CD4-positive, CD25-positive, alpha-beta regulatory T cell (primary cell): ENCODE results near the gene ACSL5. TPM values are rescaled to one million over a fixed set of nuclear protein-coding genes. Genes with fewer than 3 reads are reported as not detected.
A peak's percentile ranks its signal among the peaks of the same experiment; 100 is the strongest.

Experiments used
- ATAC-seq, 2 donors: fragments of 150-1000 bp; cut with Tn5 transposase; one replicate each; pipeline ENCODE4 v1.10.0; 2021; ENCODE audit warnings: low read depth in 2 of 2, moderate number of reproducible peaks in 2 of 2, moderate library complexity in 1 of 2
- DNase-seq, 3 donors: peaks; one replicate each; pipeline versions ENCODE4 v3.0.0 to v3.0.0-alpha.2; 2012 to 2022; ENCODE audit warnings: mixed read lengths in 1 of 3
- H3K27ac ChIP-seq: one replicate; pipeline ENCODE4 v1.7.0; 2013; ENCODE audit warnings: mild to moderate bottlenecking, low read length; ENCODE audit not compliant: insufficient read depth, poor library complexity, severe bottlenecking
- H3K27me3 ChIP-seq: one replicate; pipeline ENCODE4 v1.7.0; 2013; ENCODE audit warnings: low read length; ENCODE audit not compliant: control insufficient read depth, insufficient read depth
- H3K36me3 ChIP-seq: one replicate; pipeline ENCODE4 v1.7.0; 2013; ENCODE audit warnings: mild to moderate bottlenecking, low read length, moderate library complexity; ENCODE audit not compliant: control insufficient read depth, insufficient read depth
- H3K4me1 ChIP-seq: 2 replicates; pipeline ENCODE4 v1.7.0; 2013; ENCODE audit warnings: mild to moderate bottlenecking, low read length; ENCODE audit not compliant: insufficient read depth, control insufficient read depth, poor library complexity, severe bottlenecking
- H3K4me3 ChIP-seq: one replicate; pipeline ENCODE4 v1.7.0; 2013; ENCODE audit warnings: low read depth, mild to moderate bottlenecking, low read length, moderate library complexity
- H3K9me3 ChIP-seq, 2 experiments: 1 replicate in 1 of 2; 2 replicates in 1 of 2; pipeline ENCODE4 v1.7.0; 2013; ENCODE audit warnings: low read length in 2 of 2, mild to moderate bottlenecking in 1 of 2, moderate library complexity in 1 of 2; ENCODE audit not compliant: control insufficient read depth in 2 of 2
- H3K27ac Mint-ChIP-seq, 3 donors: one replicate each; pipeline ENCODE4 v1.8.0; 2020 to 2022; ENCODE audit warnings: mild to moderate bottlenecking in 3 of 3, mixed read lengths in 3 of 3, moderate library complexity in 2 of 3
- H3K27me3 Mint-ChIP-seq: one replicate; pipeline ENCODE4 v1.8.0; 2022; ENCODE audit warnings: mild to moderate bottlenecking, mixed read lengths
- H3K36me3 Mint-ChIP-seq: one replicate; pipeline ENCODE4 v1.8.0; 2020; ENCODE audit warnings: mixed read lengths
- H3K4me1 Mint-ChIP-seq, 4 donors: one replicate each; pipeline ENCODE4 v1.8.0; 2020 to 2022; ENCODE audit warnings: mixed read lengths in 4 of 4, mild to moderate bottlenecking in 1 of 4
- H3K4me3 Mint-ChIP-seq, 4 donors: one replicate each; pipeline ENCODE4 v1.8.0; 2020 to 2022; ENCODE audit warnings: mild to moderate bottlenecking in 4 of 4, mixed read lengths in 4 of 4, moderate library complexity in 3 of 4
- H3K9me3 Mint-ChIP-seq, 7 donors: one replicate each; pipeline ENCODE4 v1.8.0; 2020 to 2022; ENCODE audit warnings: mixed read lengths in 7 of 7, mild to moderate bottlenecking in 3 of 7, moderate library complexity in 2 of 7
- polyA plus RNA-seq, 4 donors: library from polyadenylated mRNA; unstranded; fragments of 300-500 nt; fragmentation: Illumina TruSeq; gene quantifications; one replicate each; pipeline ENCODE4 v1.2.3, GENCODE V29; 2021
- total RNA-seq: library from RNA; stranded (reverse); gene quantifications from one replicate; pipeline ENCODE4 v1.2.3, GENCODE V29; 2022

ACSL5 gene
- total and polyA plus RNA-seq, 5 donors from 2014 or later = 63.7 to 94.4 (median 77.4) TPM

DNA sequence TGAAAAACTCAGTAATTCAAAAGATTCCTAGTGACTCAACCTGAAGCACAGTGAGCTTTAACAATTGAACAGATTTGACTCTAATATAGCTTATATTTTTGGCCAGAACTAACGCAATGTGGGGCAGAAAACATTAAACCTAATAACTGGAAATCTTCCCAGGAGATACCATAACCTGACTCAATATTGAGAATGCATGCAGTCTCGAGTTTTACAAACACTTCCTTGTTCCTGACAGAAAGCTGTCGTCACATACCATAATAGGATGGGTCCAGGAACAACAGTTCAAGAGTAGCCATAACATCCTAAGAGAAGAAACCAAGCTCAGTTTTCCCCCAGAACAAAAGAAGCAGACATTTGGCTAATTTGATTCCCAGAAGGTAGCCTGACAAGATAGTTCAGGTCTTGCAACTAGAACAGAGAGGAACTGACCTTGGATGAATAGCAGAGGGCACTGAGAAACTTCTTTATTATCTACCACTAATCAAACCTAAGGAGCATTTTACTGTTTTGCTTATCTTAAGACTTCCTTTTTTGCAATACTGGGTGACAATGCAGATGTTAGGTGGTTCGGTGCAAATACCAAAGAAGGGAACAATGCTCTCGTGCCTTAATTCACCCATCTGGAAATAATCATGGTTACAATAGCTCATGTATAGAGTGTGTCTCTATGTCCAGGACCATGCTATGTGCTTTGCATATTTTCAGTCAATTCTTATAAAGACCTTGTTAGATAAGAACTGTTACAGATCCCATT lies 38.6 kb upstream of the ACSL5 start:
- Histone ChIP-seq H3K4me3 (no peak overlapping the region), H3K27me3 (peaks cover 1% of the 10 kb centered on the region), H3K9me3 (no peaks in the 10 kb centered on the region), H3K4me1 (no peaks in the 10 kb centered on the region), H3K27ac (no peak overlapping the region), H3K36me3 (no peaks in the 10 kb centered on the region)
- Mint-ChIP-seq H3K27ac (peak overlapping the region in 1 of 3 donors; percentile 36), H3K27me3 (peaks cover 12% of the 10 kb centered on the region), H3K4me3 (no peak overlapping the region), H3K9me3 (peaks cover 0 to 2% (median 0%) of the 10 kb centered on the region in 7 donors), H3K36me3 (no peaks in the 10 kb centered on the region), H3K4me1 (peaks cover 0 to 3% (median 0%) of the 10 kb centered on the region in 4 donors)
- ATAC-seq (no peak), DNase-seq (no peak)

GRCh38 chr10:112335868-112336265 lies 38.0 kb upstream of the ACSL5 start:
- Histone ChIP-seq H3K9me3 (no peaks in the 10 kb centered on the region), H3K4me1 (no peaks in the 10 kb centered on the region), H3K4me3 (no peak overlapping the region), H3K27ac (no peak overlapping the region), H3K27me3 (no peaks in the 10 kb centered on the region), H3K36me3 (no peaks in the 10 kb centered on the region)
- H3K27me3 Mint-ChIP-seq = peaks cover 12% of the 10 kb centered on the region
- peaks cover 0 to 3% (median 0%) of the 10 kb centered on the region in 4 donors for H3K4me1 Mint-ChIP-seq
- no peak overlapping the region for H3K4me3 Mint-ChIP-seq
- peak overlapping the region in 2 of 3 donors; percentile 36 to 83 for H3K27ac Mint-ChIP-seq
- ATAC-seq = no peak
- H3K36me3 Mint-ChIP-seq = no peaks in the 10 kb centered on the region
- DNase-seq = no peak
- peaks cover 0 to 2% (median 0%) of the 10 kb centered on the region in 7 donors for H3K9me3 Mint-ChIP-seq

DNA sequence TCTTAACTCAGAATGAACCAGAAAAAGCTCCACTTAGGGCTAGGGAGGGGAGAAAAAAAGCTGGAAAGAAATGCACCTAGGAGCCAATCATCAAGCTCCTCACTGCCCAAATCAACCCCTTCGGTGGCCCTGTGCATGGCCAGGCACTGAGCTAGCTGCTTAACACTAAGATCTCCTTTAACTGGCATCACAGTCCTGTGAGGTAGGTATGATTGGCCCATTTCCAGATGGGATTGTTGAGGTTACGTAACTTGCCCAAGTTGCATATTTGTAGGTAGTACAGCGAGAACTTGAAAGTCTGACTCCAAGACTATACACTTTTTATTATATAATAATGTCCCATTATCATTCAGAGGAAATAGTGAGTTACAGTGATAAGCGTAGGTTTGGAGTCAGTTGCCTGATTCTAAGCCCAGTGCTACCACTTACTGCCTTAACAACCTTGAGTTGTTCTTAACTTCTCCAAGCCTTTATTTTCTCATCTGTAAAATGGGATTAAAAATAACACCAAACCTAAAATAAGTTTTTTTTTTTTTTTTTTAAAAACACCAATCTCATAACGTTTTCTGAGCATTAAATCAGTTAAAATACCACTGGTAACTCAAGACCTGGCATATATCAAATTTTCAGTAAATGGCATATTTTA lies 37.2 kb upstream of the ACSL5 start:
- H3K9me3 Mint-ChIP-seq = peaks cover 0 to 2% (median 0%) of the 10 kb centered on the region in 7 donors
- Histone ChIP-seq H3K9me3 (no peaks in the 10 kb centered on the region), H3K27me3 (no peaks in the 10 kb centered on the region), H3K27ac (no peak overlapping the region), H3K4me1 (no peaks in the 10 kb centered on the region), H3K4me3 (no peak overlapping the region), H3K36me3 (no peaks in the 10 kb centered on the region)
- H3K4me1 Mint-ChIP-seq = peaks cover 0 to 3% (median 0%) of the 10 kb centered on the region in 4 donors
- H3K27ac Mint-ChIP-seq = peak overlapping the region in 1 of 3 donors; percentile 5
- peaks cover 12% of the 10 kb centered on the region for H3K27me3 Mint-ChIP-seq
- no peak for ATAC-seq
- H3K4me3 Mint-ChIP-seq = no peak overlapping the region
- H3K36me3 Mint-ChIP-seq = no peaks in the 10 kb centered on the region
- no peak for DNase-seq

- Mint-ChIP-seq H3K9me3 (peaks cover 0 to 2% (median 0%) of the 10 kb centered on the region in 7 donors), H3K36me3 (no peaks in the 10 kb centered on the region), H3K27me3 (peaks cover 12% of the 10 kb centered on the region), H3K4me1 (peaks cover 0 to 3% (median 0%) of the 10 kb centered on the region in 4 donors), H3K27ac (no peak overlapping the region), H3K4me3 (no peak overlapping the region)
- Histone ChIP-seq H3K9me3 (no peaks in the 10 kb centered on the region), H3K4me3 (no peak overlapping the region), H3K27ac (no peak overlapping the region), H3K27me3 (no peaks in the 10 kb centered on the region), H3K36me3 (no peaks in the 10 kb centered on the region), H3K4me1 (no peaks in the 10 kb centered on the region)
- no peak for ATAC-seq
- no peak for DNase-seq
Observed at GRCh38 chr10:112338957-112339356, 35.0 kb upstream of the ACSL5 start.

DNA sequence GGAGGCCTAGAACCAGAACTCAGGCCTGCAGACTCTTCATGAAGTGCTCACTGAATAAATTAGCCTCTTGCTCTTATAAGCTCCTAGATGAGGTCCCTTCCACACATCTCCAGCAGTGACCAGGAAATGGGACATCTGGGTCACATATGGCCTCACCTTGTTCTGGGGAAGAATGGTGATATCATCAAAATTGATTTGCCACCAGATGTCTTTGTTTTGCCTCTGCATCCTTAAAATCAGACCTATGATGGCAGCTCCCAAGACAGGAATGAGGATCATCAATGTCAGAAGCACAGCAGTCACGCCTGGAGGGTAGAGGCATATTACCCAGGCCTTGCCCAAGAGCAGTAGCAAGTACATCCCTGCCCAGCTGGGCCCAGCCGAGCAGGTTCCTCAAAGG lies 33.3 kb upstream of the ACSL5 start:
- no peaks in the 10 kb centered on the region for H3K4me1 ChIP-seq
- H3K36me3 ChIP-seq = no peaks in the 10 kb centered on the region
- Mint-ChIP-seq H3K4me1 (peaks cover 0 to 3% (median 0%) of the 10 kb centered on the region in 4 donors), H3K4me3 (no peak overlapping the region), H3K9me3 (peaks cover 0 to 2% (median 0%) of the 10 kb centered on the region in 7 donors), H3K27me3 (peaks cover 7% of the 10 kb centered on the region), H3K27ac (no peak overlapping the region), H3K36me3 (no peaks in the 10 kb centered on the region)
- H3K27me3 ChIP-seq = no peaks in the 10 kb centered on the region
- no peak for ATAC-seq
- H3K4me3 ChIP-seq = no peak overlapping the region
- no peak overlapping the region for H3K27ac ChIP-seq
- H3K9me3 ChIP-seq = no peaks in the 10 kb centered on the region
- DNase-seq = no peak

GRCh38 chr10:112343056-112343806 lies 30.7 kb upstream of the ACSL5 start:
- peaks cover 0 to 2% (median 0%) of the 10 kb centered on the region in 7 donors for H3K9me3 Mint-ChIP-seq
- no peaks in the 10 kb centered on the region for H3K36me3 Mint-ChIP-seq
- Histone ChIP-seq H3K27ac (no peak overlapping the region), H3K27me3 (no peaks in the 10 kb centered on the region), H3K4me1 (no peaks in the 10 kb centered on the region), H3K36me3 (no peaks in the 10 kb centered on the region), H3K4me3 (no peak overlapping the region), H3K9me3 (no peaks in the 10 kb centered on the region)
- H3K4me3 Mint-ChIP-seq = no peak overlapping the region
- DNase-seq (no peak), ATAC-seq (no peak)
- H3K4me1 Mint-ChIP-seq = no peaks in the 10 kb centered on the region
- H3K27me3 Mint-ChIP-seq = no peaks in the 10 kb centered on the region
- peak overlapping the region in 1 of 3 donors; percentile 52 for H3K27ac Mint-ChIP-seq

DNA sequence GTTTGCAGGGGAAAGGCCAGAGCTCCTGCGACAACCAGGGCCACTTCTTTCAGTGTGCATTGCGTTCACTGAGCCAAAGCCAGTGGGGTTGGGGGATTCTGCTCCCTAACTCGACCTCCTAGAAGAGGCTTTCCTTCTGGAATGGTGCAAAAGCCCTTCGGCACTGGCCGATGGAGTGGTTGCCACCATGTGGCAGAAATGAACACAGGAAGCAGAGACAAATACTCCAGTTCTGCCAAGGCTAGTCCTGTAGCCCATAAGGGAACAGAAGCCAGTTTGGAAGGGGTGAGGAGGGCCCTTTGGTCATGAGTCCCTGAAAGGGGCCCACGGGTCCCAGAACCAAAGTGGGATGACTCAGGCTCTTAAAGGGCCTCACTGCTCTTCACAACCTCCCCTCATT lies 29.7 kb upstream of the ACSL5 start:
- Mint-ChIP-seq H3K27me3 (no peaks in the 10 kb centered on the region), H3K4me3 (no peak overlapping the region), H3K27ac (no peak overlapping the region), H3K36me3 (no peaks in the 10 kb centered on the region), H3K9me3 (peaks cover 0 to 2% (median 0%) of the 10 kb centered on the region in 7 donors), H3K4me1 (no peaks in the 10 kb centered on the region)
- ATAC-seq (no peak), DNase-seq (no peak)
- Histone ChIP-seq H3K4me3 (no peak overlapping the region), H3K27ac (no peak overlapping the region), H3K27me3 (no peaks in the 10 kb centered on the region), H3K4me1 (no peaks in the 10 kb centered on the region), H3K9me3 (no peaks in the 10 kb centered on the region), H3K36me3 (no peaks in the 10 kb centered on the region)
